HS-27A (cell line): ENCODE measurements around the gene ELMO1.

ENCODE experiments used
- DNase-seq: peaks from one replicate; pipeline ENCODE4 v3.0.0-alpha.2; 2012; ENCODE audit warnings: low read depth, missing footprints

Gene ELMO1

DNA sequence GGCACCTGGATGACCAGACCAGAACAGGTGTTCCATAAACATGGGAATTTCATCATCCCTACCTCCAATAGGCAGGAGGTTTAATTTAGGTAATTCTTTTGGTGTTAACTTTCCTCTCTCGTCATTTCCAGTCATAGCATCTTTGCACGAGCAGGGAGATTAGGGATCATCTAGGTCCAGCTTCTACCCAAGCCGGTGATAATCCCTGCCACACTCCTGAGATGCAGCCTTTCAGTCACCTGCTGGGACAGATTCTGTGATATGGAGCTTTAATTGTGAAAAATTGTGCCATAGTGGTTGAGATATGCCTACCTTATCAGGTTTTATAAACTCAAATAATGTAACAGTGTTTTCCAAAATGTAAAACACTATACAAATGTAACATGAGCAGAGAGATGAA lies 532.5 kb downstream of the ELMO1 start:
- DNase-seq = no peak

DNA sequence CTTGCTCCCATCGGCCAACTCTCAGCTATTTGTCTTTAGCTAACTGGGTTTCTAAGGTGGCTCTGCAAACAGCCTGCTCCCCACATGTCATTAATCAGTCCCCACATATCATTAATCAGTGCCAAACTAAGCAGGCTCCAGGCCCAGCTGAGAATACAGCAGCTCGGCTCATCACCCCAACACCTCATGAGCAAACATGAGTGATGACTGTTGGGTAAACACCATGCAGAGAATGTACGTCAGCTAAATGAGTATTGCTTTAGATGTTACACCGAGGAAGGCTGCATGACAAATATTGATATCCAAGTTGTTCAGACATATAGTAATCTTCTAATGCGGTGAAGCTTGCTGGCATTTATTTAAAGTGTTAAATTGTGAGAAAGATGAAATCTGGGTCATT lies 536.9 kb downstream of the ELMO1 start:
- no peak for DNase-seq

DNA sequence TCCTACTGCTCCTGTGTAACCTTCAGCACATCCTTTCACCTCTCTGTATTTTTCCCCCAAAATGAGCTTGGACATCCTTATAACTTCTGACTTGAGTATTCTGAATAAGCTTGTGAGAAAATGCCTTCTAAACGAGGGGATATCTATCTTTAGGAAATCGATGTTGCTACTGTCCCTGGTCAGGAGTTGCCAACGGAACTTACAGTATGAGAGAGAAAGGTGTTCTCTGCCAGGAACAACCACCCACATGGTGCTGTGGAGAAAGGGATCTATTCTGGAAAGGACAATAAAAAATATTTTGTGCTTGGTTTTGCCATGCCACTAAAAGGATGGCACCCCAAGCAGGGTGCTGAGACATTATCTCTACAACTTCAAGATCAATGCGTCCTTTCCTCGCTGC lies 537.8 kb downstream of the ELMO1 start:
- no peak for DNase-seq

- no peak for DNase-seq
Observed at GRCh38 chr7:36910401-36910800, 538.3 kb downstream of the ELMO1 start.

GRCh38 chr7:36906956-36907635 lies 541.6 kb downstream of the ELMO1 start:
- no peak for DNase-seq

DNA sequence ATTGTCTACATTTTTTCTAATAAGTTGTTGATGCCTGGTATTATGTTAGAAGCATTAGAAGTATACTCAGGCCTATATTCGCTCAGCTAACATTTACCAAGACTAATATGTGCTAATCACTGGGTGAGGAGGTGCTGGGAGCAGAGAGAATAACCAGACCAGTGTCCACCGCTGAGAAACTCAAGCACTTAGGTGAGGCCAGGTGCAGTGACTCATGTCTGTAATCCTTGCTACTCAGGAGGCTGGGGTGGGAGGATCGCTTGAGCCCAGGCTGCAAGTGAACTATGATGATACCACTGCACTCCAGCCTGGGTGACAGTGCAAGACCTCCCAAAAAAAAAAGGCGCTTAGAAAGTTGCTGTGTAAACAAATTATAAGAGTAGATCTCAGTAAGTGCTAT lies 542.2 kb downstream of the ELMO1 start:
- DNase-seq = no peak

DNA sequence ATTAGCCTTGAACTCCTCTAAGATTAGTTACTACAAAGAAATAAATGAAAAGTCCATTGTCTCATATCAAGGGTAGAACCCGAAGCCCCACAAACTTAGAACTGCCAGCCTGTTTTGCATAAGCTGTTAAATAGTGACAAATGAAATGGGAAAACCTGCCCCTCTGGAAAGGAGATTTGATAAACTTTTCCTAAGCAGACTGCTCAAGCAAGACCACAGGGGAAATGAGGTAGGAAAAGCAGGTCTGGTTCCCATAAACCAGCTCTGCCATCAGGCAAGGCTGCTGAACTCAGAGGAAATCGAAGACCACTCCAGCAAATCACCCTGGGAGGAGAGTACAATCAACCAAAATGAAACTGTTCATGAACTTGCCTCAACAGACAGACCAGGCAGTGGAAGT lies 542.8 kb downstream of the ELMO1 start:
- no peak for DNase-seq

DNA sequence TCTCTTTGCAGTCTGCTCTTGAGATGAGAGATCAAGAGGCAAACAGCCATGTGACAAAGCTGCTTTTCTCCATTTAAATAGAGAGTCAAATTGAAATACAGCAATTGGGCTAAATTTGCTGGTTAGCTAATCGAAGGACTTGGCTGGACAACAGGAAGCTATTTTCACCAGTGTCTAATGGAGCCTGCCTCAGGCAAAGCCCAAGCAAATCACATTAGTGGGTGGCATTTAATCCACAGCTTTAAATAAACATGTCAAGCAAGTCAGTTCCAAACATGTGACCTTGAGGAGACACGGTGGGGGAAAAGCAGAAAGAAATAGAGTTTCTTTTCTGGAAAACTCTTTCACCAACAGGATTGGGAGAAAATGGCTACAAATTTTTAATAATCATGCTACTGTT lies 543.9 kb downstream of the ELMO1 start:
- no peak for DNase-seq

- no peak for DNase-seq
Observed at GRCh38 chr7:36904101-36904500, 544.6 kb downstream of the ELMO1 start.

DNA sequence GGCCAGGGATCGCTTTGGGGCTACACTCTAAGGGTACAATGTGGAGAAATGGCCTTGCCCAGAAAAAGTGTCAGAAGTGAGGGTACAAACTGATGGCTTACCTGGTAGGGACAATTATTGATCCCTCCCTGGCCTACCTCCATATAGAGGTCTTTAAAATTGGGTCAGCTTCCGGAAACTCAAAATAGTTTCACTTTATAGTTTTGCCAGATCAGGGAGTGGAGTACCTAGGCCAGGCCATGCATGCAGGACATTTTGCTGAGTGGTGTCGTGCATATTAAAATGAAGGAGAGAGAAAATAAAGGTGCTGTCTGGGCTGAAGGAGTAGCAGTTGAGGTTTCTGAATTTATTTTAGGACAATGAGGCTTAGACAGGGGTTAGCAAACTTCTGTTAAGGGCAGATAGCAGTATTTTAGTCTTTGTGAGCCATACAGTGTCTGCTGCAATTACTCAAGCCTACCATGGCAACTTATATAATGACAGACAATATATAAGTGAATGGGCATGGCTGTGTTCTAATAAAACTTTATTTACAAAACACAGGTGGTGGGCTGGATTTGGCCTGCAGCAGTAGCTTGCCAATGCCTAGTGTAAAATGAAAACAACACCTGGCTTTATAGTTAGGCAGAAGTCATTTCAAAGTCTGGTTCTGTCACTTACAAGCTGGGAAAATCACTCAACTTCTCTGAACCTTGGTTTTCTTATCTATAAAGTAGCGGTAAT lies 547.5 kb downstream of the ELMO1 start:
- DNase-seq = no peak

GRCh38 chr7:36898186-36898585 lies 550.5 kb downstream of the ELMO1 start:
- DNase-seq = no peak

DNA sequence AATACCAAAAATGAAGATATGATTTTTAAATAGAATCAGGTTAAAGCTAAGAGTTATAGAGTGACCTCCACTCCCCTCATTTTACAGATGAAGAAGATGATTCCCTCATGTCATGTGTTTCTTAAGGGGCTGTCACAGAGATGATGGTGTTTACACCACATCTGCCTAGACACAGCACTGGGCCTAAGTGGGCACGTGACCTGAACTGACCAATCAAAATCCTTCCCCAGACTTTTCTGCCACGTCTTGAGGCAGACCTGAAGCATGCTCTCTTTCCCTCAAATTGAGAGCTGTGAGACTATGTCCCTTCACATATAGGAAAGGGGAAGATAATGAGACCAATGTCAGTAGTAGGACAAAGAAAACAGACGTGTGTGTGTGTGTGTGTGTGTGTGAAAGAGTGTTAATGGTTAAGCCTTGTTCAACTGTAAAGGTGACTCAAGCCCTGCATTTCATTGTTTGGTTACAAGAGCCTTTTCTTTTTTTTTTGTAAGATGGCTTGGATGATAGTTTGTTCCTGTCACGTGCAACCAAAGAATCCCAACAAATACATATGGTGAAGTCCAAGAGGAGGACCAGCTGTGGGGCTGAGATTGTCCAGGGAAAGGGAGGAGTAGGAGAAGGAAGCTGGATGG lies 551.6 kb downstream of the ELMO1 start:
- no peak for DNase-seq

DNA sequence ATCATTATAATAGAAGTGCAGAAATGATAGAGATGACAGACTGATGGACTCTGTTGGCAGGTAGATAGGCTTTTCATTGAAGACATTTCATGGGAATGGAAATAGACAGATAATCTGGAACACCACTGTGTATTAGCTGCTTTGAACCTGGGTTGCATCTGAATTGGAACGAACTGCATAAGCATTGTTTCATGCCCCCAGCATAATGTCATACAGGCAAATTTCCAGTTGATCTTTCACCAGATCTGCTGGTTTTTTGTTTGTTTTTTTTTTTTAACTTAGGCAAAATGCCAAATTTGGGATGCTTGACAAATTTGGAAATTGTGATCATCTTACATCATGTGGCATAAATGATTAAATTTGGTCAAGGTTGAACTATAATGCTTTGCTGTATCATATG lies 552.2 kb downstream of the ELMO1 start:
- DNase-seq = no peak

- no peak for DNase-seq
Observed at GRCh38 chr7:36895192-36895591, 553.5 kb downstream of the ELMO1 start.

- no peak for DNase-seq
Observed at GRCh38 chr7:36894190-36894589, 554.5 kb downstream of the ELMO1 start.

- DNase-seq = no peak
Observed at GRCh38 chr7:36889182-36889581, 559.5 kb downstream of the ELMO1 start.

- DNase-seq = no peak
Observed at GRCh38 chr7:36887969-36888368, 560.7 kb downstream of the ELMO1 start.

GRCh38 chr7:36887233-36887632 lies 561.4 kb downstream of the ELMO1 start:
- no peak for DNase-seq

- DNase-seq = no peak
Observed at GRCh38 chr7:36884910-36885309, 563.8 kb downstream of the ELMO1 start.

DNA sequence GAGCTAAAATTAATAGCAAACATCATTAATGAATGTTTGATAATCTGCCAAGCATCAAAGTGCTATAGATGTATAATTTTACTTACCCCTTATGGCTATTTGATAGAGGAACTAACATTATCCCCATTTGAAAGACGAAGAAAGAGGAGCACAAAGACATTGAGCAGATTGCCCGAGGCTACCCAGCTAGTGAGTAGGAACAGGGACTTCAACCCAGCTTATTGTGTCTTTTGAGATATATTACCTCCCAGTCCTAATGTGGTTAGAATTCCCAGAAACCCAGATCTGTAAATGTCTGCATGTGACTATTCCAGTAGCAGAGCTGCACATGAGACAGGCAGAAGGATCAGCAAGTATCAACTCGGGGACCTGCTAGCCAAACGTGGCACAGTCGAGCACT lies 564.3 kb downstream of the ELMO1 start:
- no peak for DNase-seq

- no peak for DNase-seq
Observed at GRCh38 chr7:36881233-36881874, 567.3 kb downstream of the ELMO1 start.

- no peak for DNase-seq
Observed at GRCh38 chr7:36880108-36880507, 568.6 kb downstream of the ELMO1 start.

GRCh38 chr7:36879021-36879420 lies 569.6 kb downstream of the ELMO1 start:
- DNase-seq = no peak
